ENCODE data around the gene CMYA5.

DNA sequence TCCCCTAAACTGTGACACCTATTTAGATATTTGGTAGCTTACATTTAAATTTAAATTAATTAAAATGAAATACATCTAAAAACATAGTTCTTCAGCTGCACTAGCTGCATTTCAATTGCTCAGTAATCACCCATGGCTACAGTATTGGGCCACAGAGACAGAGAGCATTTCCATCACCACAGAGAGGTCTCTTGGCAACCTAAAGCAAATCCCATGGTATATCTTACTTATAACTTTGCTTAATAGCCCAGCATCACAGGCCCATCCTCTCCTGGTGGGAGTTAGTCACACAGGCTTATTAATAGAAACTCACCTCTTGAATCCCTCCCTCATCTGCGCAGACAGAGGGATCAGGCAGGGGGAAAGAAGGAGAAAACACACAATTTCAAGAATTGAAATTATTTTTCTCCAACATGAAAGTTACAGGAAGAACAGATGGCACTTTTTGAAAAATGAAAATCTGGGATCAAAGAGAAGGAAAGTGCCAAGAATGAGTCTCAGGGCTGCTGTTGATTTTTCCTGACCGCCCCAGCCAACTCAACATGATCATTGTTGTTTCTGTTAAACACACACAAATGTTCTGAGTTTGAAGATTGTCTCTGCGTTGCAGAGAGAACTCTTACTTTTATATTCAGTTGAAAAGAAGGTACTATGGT is 144.6 kb downstream of the CMYA5 start:
- no peak for TF ChIP-seq POLR2A (IDR thresholded peaks at IDR 0.05)
- TF ChIP-seq, protein P1, sequence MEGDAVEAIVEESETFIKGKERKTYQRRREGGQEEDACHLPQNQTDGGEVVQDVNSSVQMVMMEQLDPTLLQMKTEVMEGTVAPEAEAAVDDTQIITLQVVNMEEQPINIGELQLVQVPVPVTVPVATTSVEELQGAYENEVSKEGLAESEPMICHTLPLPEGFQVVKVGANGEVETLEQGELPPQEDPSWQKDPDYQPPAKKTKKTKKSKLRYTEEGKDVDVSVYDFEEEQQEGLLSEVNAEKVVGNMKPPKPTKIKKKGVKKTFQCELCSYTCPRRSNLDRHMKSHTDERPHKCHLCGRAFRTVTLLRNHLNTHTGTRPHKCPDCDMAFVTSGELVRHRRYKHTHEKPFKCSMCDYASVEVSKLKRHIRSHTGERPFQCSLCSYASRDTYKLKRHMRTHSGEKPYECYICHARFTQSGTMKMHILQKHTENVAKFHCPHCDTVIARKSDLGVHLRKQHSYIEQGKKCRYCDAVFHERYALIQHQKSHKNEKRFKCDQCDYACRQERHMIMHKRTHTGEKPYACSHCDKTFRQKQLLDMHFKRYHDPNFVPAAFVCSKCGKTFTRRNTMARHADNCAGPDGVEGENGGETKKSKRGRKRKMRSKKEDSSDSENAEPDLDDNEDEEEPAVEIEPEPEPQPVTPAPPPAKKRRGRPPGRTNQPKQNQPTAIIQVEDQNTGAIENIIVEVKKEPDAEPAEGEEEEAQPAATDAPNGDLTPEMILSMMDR (IDR thresholded peaks at IDR 0.05), result no peak
